SKM-1 (cell line): ENCODE measurements around the gene MAGEH1.
"Not testable (repeated sequence)": the region's sequence is repeated elsewhere in the genome, so short reads cannot be mapped to it uniquely, and the experiment has no call there.

Experiments
- DNase-seq: peaks from one replicate; lab custom pipeline; 2025; ENCODE audit not compliant: unreplicated experiment; lab: John Stamatoyannopoulos, UW

MAGEH1 gene, protein sequence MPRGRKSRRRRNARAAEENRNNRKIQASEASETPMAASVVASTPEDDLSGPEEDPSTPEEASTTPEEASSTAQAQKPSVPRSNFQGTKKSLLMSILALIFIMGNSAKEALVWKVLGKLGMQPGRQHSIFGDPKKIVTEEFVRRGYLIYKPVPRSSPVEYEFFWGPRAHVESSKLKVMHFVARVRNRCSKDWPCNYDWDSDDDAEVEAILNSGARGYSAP

DNA sequence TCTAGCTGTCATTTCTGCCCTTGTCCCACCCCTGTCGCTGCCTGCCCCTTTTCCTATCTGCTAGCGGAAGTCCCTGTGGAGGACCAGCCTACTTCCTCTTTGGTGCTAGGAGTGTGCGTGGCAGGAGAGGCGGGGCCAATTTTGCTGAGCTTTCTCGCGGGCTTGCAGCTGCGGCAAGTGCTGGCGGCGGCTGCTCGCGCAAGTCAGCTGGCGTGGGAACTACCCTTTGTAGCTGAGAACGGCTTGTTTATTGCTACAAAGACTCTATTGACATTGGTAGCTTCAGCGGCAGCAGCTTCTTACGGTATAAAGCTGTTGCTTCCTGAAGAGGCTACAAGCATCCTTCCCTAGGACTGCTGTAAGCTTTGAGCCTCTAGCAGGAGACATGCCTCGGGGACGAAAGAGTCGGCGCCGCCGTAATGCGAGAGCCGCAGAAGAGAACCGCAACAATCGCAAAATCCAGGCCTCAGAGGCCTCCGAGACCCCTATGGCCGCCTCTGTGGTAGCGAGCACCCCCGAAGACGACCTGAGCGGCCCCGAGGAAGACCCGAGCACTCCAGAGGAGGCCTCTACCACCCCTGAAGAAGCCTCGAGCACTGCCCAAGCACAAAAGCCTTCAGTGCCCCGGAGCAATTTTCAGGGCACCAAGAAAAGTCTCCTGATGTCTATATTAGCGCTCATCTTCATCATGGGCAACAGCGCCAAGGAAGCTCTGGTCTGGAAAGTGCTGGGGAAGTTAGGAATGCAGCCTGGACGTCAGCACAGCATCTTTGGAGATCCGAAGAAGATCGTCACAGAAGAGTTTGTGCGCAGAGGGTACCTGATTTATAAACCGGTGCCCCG, at the start of gene MAGEH1:
Gene MAGEH1, plus strand, starts transcription at position 138 of the 843 bp plus-strand sequence. Its CDS starts 248 bp downstream, at position 386.
- DNase-seq: peak; percentile 4

DNA sequence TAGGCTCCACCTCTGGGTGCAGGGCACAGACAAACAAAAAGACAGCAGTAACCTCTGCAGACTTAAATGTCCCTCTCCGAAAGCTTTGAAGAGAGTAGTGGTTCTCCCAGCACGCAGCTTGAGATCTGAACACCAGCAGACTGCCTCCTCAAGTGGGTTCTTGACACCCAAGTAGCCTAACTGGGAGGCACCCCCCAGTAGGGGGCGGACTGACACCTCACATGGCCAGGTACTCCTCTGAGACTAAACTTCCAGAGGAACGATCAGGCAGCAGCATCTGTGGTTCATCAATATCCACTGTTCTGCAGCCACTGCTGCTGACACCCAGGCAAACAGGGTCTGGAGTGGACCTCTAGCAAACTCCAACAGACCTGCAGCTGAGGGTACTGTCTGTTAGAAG, 24.8 kb upstream of the MAGEH1 start:
- not testable (repeated sequence) for DNase-seq

DNA sequence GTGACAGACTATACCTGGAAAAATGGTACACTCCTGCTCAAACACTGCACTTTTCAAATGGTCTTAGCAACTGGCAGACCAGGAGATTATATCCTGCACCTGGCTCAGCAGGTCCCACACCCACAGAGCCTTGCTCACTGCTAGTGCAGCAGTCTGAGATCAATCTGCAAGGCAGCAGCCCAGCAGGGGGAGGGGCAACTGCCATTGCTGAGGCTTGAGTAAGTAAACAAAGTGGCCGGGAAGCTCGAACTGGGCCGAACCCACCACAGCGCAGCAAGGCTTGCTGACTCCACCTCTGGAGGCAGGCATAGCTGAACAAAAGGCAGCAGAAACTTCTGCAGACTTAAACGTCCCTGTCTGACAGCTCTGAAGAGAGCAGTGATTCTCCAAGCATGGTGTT, 8.5 kb upstream of the MAGEH1 start:
- not testable (repeated sequence) for DNase-seq

DNA sequence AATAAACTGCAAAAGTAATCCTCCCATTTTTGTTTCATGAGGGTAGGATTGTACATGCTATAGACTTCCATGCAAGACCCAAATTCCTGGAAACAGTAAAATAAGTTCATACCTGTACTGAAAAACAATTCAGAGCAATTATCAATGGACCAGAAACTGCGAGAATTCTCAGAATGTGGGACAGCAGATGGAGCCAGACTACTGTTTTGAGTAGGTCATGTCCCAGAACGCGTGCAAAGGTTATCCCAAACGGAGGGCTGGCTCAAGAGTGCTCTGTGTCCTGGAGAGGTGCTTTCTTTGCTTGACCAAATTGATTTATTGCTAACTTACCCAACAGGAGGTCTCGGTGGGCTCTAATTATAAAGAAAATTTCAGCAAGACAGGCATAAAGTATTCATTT, 1.7 kb upstream of the MAGEH1 start:
- DNase-seq: no peak

DNA sequence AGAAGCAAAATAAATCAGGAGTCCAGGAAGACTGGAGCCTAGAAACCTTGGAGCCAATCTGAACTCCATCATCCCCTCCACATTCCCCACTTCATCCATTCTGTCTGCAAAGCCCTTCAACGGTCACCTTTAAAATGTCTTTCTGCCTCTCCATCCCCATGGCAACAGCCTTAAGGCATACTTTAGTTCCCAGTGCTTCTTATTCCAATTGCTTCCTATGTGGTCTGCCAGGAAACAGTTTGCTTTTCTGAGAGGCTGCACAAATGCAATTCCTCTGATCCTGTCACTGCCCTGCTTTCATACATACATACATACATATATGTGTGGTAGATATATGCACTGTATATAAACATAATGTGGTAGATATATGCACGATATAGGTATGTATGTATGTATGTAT, 786 bp upstream of the MAGEH1 start:
- DNase-seq: no peak

DNA sequence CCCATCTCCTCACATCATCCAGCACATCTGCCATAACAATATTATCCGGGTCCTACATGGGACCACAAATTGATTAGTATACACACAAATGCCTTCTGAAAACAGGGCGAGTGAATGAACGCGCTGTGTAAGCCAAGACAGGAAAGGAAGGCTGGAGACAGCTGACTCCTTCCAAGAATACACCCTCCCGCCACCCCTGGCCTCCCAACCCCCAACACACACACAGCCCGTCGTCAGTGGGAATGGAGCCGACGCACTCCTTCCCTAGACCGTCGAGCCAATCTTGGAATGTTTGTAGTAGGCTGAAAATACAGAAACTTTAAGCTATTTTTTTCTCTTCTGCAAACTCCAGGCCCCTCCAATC, 319 bp upstream of the MAGEH1 start:
- no peak for DNase-seq

DNA sequence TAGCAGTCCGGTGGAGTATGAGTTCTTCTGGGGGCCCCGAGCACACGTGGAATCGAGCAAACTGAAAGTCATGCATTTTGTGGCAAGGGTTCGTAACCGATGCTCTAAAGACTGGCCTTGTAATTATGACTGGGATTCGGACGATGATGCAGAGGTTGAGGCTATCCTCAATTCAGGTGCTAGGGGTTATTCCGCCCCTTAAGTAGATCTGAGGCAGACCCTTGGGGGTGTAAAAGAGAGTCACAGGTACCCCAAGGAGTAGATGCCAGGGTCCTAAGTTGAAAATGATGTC, 852 bp downstream of the MAGEH1 start:
- no peak for DNase-seq

DNA sequence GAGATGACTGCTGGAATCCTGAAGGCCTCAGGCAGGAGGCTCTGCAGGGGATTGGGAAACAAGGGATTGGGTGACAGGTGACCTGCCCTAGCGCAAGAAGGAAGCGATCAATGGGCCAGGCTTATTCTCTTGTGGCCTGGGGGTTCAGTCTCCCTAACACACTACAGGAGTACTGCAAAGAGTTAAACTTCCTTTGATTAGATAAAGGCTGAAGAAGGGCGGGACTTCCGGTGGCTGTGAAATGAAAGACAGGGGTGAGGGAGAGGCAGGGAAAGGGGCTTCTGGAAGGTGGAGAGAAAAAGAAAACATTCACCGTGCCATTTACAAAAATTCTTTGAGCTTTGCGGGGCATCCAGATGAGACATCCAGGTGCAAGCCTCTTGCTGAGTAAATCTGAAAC, 3.8 kb downstream of the MAGEH1 start:
- not testable (repeated sequence) for DNase-seq

DNA sequence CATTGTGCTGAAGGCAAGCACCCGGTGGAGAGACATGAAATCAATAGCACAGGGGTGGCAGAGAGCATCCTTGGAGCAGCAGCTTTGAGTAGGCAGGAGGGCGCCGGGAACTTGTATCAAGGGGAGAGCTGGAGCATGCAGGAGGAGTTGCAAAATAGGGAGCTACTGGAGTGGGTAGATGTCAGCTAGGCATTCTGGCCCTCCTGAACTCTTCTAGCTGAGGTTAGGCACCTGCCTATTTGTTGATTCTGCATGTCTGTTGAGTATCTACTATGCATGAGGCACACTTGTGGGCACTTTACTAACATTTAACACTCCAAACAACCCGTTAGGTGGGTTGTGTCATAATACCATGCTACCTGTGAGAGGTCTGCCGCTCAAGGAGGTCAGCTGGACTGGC, 7.5 kb downstream of the MAGEH1 start:
- DNase-seq: not testable (repeated sequence)

DNA sequence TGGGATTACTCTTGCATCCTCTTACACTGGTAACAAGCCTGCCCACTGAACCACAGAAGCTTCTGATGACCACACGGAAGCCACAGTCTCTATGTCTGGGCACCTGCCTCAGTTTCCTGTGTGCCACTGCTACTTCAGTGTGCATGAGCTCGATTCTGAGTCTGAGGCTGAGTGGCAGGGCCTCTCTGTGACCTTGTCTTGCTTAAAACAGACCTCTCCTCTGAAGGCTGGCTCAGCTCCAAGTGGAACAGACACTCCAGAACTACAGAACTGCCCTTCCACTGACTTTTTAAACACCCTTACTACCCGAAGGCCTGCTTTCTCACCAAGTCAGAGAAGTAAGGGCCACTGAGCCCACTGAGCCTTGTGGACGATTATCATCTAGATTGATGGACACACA, 8.0 kb downstream of the MAGEH1 start:
- DNase-seq: not testable (repeated sequence)

DNA sequence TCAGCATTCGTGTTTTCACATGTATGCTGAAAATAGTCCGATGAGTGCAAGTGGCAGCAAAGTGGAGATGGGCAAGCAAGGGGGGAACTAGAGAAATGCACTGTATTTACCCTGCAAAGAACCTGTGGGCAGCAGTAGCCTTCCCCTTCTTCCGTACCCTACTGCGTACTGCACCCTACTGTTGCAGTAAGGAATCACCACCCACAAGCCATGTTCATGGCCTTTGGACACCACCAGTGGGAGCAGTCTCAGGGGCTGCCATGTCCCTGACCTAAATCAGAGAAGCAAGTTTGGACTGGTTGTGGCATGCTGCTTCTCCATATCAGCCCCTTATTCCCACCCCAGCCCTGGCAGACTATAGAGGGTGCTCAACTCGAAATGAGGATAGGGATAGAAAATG, 12.1 kb downstream of the MAGEH1 start:
- not testable (repeated sequence) for DNase-seq

DNA sequence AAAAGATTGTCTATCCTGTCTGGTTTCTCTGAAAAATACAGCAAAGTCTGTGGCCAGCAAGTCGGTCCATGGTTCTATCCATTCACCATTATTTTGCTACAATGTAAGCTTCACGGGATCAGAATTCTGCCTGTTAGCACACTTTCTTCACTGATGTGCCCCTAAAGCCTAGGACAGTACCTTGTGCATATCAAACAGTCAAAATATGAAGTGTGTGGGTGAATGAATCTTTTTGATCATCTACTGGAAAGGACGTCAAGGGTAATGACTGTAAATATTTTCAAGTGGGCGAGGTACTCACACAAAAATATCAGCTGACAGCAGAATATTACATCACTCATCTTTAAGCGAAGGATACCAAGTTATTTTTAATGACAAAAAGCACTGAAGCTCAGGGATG, 13.2 kb downstream of the MAGEH1 start:
- DNase-seq: not testable (repeated sequence)

DNA sequence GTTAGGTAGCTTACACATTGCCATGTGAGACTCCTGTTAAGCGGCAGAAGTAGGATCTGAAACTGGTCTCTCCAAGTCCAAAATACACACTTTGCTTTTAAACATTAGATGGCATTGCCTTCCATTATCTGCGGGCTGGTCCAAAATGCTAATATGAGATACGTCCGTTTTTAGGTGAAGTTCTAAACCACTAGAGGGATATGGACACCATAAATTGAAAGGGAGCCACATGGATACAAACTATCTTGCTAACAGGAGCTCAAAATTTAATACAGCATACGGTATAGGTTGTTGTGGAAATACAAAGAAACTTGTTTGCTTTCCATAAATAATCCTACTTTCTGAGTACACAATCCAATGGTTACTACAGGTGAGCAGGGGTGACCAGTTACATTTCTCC, 13.9 kb downstream of the MAGEH1 start:
- DNase-seq: not testable (repeated sequence)

DNA sequence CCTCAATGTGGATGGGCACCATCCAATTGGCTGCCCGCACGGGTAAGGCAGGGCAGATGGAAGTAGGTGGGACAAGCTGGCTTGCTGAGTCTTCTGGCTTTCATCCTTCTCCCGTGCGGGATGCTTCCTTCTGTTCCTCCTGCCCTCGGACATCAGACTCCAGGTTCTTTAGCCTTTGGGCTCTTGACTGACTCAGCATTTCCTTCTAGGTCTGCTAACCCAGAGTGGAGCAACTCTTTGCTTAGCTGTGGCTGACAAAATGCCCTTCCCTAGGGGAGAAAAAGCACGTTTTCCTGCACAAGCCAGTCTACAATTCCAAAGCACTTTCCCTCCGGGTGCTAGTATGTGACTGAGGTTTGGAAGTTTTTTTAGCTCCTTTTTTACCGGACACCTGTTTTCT, 28.0 kb downstream of the MAGEH1 start:
- DNase-seq: not testable (repeated sequence)

DNA sequence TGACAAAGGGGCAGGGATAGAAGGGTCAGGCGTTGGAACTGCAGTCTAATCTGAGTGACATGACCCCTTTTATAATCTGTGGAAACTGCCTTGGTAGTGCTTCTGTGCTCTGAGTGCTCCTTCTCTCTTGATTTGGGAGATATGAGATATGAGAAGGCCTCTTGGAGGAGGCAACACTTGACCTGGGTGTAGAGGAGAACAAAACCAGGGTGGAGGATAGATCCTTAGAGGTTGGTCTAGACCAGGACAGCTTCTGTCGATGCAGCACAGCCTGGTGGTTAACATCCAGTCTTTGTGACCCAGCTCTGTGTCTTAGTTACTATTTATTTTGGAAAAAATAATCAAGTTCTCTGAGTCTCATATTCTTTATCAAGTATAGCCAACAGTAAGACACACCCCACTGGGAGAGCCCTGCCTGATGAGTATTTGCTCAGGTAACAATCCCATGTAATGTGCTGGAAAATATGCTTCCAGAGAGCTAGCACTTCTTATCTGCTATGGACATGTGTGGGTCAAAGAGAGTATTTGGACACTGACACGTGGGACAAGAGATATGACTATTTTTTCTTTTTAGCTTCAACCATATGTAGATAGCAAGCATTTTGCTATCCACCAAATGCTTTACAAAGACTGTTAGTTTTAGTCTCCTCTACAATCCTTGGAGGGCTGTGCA, 28.6 kb downstream of the MAGEH1 start:
- DNase-seq: no peak

DNA sequence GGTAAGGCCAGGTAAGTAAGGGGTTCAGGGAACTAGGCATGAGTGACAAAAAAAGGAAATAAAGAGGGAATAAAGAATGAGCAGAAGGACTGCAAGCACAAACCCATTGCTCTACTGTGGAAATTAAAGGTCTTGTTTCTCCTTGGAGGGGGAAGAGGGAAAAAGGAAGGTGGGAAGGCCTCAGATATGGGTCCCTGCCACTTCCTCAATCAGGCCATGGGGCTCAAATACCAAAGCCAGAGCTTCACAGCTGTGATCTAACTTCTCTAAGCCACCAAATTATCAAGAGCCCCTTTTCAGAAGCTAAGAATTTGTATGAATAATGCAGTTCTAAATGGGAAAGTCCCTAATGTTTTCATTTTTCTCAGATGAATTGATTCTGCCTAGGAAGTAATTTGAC, 33.0 kb downstream of the MAGEH1 start:
- DNase-seq: no peak

DNA sequence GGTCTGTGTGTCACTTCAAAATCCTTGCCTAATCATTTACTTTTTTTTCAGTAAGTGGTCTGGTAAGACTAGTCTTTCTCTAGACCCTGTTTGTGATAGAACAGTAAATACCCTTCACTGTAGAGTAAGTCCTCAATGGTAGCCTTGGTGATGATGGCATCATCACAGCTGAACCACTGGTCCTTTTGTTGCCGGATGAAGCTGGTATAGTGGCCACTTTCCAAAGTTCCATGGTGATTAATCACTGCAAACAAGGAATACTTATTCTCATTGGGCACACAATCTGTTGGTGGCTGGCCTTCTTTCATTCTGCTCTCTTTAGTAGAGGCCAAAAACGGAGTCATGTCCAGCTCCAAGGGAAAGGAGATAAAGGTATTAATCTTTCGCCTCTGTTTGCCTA, 34.8 kb downstream of the MAGEH1 start:
- DNase-seq: no peak

DNA sequence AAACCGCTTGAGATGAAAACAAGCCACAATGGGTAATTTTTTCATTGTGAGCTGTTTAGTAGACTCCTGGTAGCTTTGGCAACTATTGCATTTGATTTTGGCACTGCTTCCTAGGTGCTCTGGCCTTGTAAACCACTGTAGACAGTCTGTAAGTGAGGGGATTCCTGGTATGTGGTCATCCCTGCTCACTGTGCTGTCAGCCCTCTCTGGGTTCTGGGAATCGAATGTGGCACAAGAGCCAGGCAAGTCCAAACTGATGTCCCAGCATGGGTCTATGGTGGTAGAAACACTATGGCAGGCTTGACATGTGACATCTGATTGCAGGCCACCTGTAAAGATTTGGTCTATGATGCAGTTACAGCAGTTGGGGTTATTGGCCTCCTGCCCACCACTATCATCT, 35.2 kb downstream of the MAGEH1 start:
- DNase-seq: no peak

DNA sequence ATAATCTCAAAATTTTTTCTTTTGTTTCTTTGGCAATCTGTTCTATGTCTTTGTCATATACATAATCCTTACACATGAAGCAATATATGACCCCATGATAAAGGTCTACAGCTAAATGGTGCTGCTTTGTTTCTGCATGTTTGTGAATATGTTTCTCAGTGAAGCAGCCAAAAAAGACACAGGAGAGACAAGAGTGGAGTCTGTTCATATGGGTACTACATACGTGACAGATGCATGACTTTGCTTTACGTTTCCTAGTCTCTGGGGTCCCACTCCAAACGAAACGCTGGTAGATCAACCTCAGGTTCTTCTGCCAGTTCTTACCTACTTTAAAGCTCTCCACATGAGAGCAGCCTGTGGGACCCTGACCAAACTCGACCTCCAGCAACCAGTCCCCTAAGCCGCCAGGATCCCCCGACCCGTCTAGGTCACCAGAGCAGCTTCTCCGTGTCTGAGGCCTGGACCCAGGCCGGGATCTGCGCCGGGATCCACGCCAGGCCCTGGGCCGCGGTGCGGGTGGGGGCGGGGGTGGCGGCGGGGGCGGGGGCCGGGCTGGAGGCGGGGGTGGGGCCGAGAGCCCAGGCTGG, 36.2 kb downstream of the MAGEH1 start:
- no peak for DNase-seq

DNA sequence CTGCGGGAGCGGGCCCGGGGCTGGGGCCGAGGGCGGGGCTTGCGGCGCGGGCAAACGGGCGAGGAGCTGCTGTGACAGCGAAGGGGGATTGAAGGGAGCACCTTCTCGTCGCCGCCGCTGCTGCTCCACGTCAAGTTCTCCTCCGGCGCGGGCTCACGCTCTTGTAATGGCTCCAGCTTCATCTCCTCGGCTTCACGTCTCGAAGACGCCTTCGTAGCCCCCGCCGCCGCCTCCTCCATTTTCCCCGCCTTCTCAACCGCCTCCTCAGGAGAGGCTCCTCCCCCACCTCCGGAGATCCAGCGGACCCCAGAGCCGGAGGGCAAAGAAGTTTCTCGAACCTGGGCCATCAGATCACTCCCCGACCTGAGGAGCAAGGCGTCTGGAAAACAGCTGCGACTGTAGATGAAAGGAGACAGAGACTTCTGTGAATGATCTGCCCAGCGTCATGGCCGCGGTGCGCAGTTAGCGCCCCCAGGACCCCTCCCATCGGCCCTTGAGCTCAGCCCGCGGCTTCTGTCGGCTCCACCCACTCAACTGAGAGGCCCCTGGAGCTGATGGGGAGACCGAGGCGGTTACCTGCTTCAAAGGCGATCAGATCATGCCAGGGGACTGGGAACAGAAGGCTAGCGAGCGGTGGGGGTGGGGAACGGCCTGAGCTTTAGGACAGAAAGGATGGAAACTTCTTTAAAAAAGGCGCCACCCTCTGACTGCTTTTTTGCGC, 36.8 kb downstream of the MAGEH1 start:
- no peak for DNase-seq

DNA sequence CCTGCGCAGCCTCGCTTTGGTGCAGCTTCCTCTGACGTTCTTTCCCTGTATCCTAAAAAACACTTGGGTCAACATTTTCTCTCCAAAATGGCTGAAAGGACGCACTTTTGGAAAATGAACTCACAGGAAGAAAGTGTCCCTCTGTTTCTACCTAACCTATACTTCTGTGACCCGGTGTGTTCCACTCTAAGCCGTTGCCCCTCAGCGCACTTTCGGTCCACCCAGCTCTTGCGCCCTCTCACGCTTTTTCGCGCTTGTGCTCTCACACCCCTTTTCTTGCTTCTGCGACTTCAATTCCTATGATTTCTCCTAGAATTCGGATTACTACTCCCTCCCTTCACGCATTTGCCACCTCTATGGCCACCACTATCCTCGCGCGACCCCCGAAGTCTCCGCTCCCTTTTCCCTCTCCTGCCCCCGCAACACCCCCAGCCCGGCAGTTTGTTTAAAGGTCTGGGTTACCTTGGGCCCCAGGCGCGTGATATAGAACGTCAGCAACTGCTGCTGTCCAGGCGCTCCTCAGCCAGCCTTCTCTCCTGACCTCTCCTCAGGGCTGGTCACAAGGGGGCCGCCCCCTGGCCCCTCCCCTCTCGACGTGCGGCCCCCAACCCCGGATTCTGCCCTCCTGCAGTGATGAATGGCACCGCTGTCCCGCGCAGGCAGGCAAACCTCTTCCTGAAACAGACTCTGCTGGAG, 37.5 kb downstream of the MAGEH1 start, which contains the start of gene USP51:
Gene USP51, minus strand, starts transcription at position 535 of the 696 bp plus-strand sequence. CDS start 909 bp downstream, outside the sequence.
- no peak for DNase-seq
